K562 (cell line): ENCODE results near the gene LBHD2. TPM values are rescaled to one million over a fixed set of nuclear protein-coding genes. Genes with fewer than 3 reads are reported as not detected.

ENCODE experiments used
- CBFB ChIP-seq: sonication (generic); formaldehyde crosslinking; IDR thresholded peaks from 2 replicates; pipeline ENCODE4 v1.4.0; 2020; ENCODE audit warnings: mild to moderate bottlenecking, missing genetic modification reagents
- CHCHD3 ChIP-seq: fragments of 250-450 bp; sonication (Bioruptor Pico); IDR thresholded peaks from 2 replicates; pipeline ENCODE4 v2.1.2; 2022; ENCODE audit warnings: mild to moderate bottlenecking
- HDAC2 ChIP-seq: fragments of 450-650 bp; IDR thresholded peaks from 2 replicates; pipeline ENCODE4 v1.6.1; 2016; ENCODE audit warnings: mild to moderate bottlenecking
- HDAC3 ChIP-seq: fragments of 450-650 bp; IDR thresholded peaks from 2 replicates; pipeline ENCODE4 v1.6.1; 2018; ENCODE audit warnings: borderline replicate concordance, mild to moderate bottlenecking, moderate library complexity; ENCODE audit not compliant: partially characterized antibody
- HMGN3 ChIP-seq: IDR thresholded peaks from 2 replicates; pipeline ENCODE4 v1.6.1; 2011; ENCODE audit warnings: borderline replicate concordance, low read depth, mild to moderate bottlenecking, mixed read lengths, low read length; ENCODE audit not compliant: insufficient read length; ENCODE audit errors: extremely low read depth
- HNRNPUL1 ChIP-seq: fragments of 200-400 bp; formaldehyde crosslinking; IDR thresholded peaks from 2 replicates; pipeline ENCODE4 v1.6.1; 2017; ENCODE audit warnings: low read length
- PHF8 ChIP-seq: fragments of 200-600 bp; sonication (generic); IDR thresholded peaks from 2 replicates; pipeline ENCODE4 v1.6.1; 2012; ENCODE audit warnings: mixed run types, mild to moderate bottlenecking, inconsistent platforms, low read length, moderate library complexity, borderline replicate concordance
- POLR2H ChIP-seq: IDR thresholded peaks from 2 replicates; pipeline ENCODE4 v1.6.1; 2016; ENCODE audit warnings: missing genetic modification characterization, low read depth, mild to moderate bottlenecking, control low read depth, missing compliant biosample characterization, moderate library complexity
- SUPT5H ChIP-seq: fragments of 450-650 bp; IDR thresholded peaks from 2 replicates; pipeline ENCODE4 v1.6.1; 2016
- THRA ChIP-seq: fragments of 450-650 bp; IDR thresholded peaks from 2 replicates; pipeline ENCODE4 v1.6.1; 2017; ENCODE audit warnings: mild to moderate bottlenecking, moderate library complexity
- ZNF280A ChIP-seq: fragments of 450-650 bp; IDR thresholded peaks from 2 replicates; pipeline ENCODE4 v1.6.1; 2018; ENCODE audit warnings: mild to moderate bottlenecking, low read depth; ENCODE audit not compliant: partially characterized antibody
- polyA plus RNA-seq, 8 experiments: library from polyadenylated mRNA; depleted of rRNA in 4 of 8; stranded (reverse) in 5 of 8; unstranded in 3 of 8; fragments of >200 nt; fragmentation: Nextera tagmentation in 2 of 8; fragmentation: Illumina TruSeq in 1 of 8; extraction: Ambion mirVana in 2 of 8; extraction: Trizol in 1 of 8; gene quantifications; 2 replicates each; pipeline versions ENCODE4 v1.2.1 to v1.2.3, GENCODE V29; 2011 to 2014; ENCODE audit warnings: inconsistent platforms in 1 of 8, missing spikeins in 1 of 8
- total RNA-seq, 7 experiments: library from RNA; depleted of rRNA in 6 of 7; stranded (reverse); fragments of >200 nt in 6 of 7; fragmentation: Illumina TruSeq in 2 of 7; extraction: Trizol in 2 of 7; gene quantifications; 2 replicates each; pipeline versions ENCODE4 v1.2.1 to v1.2.3, GENCODE V29; 2011 to 2021; ENCODE audit warnings: low replicate concordance in 1 of 7
- TF ChIP-seq, protein P1 (sequence below), 2 experiments: IDR thresholded peaks in 1 of 2; conservative IDR thresholded peaks in 1 of 2; 2 replicates each; pipeline ENCODE4 v1.6.1; 2016; ENCODE audit warnings: low read depth in 2 of 2, mild to moderate bottlenecking in 1 of 2, missing compliant biosample characterization in 1 of 2, missing genetic modification characterization in 1 of 2, moderate library complexity in 1 of 2
- TF ChIP-seq, protein P2 (sequence below): sonication (generic); formaldehyde crosslinking; IDR thresholded peaks from 2 replicates; pipeline ENCODE4 v1.9.0; 2022; ENCODE audit warnings: mild to moderate bottlenecking, missing genetic modification reagents
- TF ChIP-seq, protein P3 (sequence below): fragments of 450-650 bp; IDR thresholded peaks from 2 replicates; pipeline ENCODE4 v1.6.1; 2016; ENCODE audit warnings: low read depth, mild to moderate bottlenecking, moderate library complexity
- TF ChIP-seq, protein P4 (sequence below): sonication (generic); formaldehyde crosslinking; IDR thresholded peaks from 2 replicates; pipeline ENCODE4 v1.8.1; 2023; ENCODE audit warnings: mild to moderate bottlenecking, missing genetic modification reagents
- TF ChIP-seq, protein P5 (sequence below): fragments of 250-450 bp; sonication (Bioruptor Pico); IDR thresholded peaks from 2 replicates; pipeline ENCODE4 v1.4.0; 2020; ENCODE audit warnings: mild to moderate bottlenecking, moderate library complexity, borderline replicate concordance

Gene LBHD2
- total and polyA plus RNA-seq, 9 of the 15 experiments (the other 6 are each of a cell fraction or from before 2014, with no cell fraction given) = not detected

DNA sequence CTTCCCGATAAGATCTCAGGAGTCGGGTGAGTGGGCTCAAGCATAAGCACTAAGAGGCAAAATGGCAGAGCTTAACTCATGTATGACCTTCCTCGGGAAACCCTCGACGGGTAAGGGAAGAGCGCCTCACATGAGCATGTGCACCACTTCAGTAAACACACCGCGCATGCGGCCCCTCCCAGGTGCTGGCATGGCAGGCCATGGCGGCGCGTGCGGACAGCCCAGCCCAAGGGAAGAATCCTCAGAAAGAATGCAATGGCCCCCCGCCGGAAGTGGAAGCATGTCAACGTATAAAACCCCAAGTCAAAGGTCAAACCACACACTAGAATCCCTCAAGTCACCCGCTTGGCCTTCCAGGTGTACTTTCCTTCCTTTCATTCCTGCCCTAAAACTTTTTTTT lies 32.6 kb downstream of the LBHD2 start (continued):
- TF ChIP-seq CBFB (CRISPR knock-in tag) (no peak), ZNF280A (no peak), HMGN3 (no peak), PHF8 (no peak), HNRNPUL1 (no peak), THRA (no peak), SUPT5H (no peak), CHCHD3 (CRISPR knock-in tag) (no peak), HDAC3 (no peak), HDAC2 (no peak), POLR2H (no peak)
- TF ChIP-seq, protein P1, sequence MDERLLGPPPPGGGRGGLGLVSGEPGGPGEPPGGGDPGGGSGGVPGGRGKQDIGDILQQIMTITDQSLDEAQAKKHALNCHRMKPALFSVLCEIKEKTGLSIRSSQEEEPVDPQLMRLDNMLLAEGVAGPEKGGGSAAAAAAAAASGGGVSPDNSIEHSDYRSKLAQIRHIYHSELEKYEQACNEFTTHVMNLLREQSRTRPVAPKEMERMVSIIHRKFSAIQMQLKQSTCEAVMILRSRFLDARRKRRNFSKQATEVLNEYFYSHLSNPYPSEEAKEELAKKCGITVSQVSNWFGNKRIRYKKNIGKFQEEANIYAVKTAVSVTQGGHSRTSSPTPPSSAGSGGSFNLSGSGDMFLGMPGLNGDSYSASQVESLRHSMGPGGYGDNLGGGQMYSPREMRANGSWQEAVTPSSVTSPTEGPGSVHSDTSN (CRISPR knock-in tag; IDR thresholded peaks at IDR 0.05; ENCODE audit: low read depth) = no peak
- TF ChIP-seq, protein P1 (tag; conservative IDR thresholded peaks at IDR 0.05; ENCODE audit: low read depth) = no peak
- TF ChIP-seq, protein P2, sequence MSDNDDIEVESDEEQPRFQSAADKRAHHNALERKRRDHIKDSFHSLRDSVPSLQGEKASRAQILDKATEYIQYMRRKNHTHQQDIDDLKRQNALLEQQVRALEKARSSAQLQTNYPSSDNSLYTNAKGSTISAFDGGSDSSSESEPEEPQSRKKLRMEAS (CRISPR knock-in tag) = peak; percentile 81
- TF ChIP-seq, protein P3, sequence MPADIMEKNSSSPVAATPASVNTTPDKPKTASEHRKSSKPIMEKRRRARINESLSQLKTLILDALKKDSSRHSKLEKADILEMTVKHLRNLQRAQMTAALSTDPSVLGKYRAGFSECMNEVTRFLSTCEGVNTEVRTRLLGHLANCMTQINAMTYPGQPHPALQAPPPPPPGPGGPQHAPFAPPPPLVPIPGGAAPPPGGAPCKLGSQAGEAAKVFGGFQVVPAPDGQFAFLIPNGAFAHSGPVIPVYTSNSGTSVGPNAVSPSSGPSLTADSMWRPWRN = no peak
- TF ChIP-seq, protein P4, sequence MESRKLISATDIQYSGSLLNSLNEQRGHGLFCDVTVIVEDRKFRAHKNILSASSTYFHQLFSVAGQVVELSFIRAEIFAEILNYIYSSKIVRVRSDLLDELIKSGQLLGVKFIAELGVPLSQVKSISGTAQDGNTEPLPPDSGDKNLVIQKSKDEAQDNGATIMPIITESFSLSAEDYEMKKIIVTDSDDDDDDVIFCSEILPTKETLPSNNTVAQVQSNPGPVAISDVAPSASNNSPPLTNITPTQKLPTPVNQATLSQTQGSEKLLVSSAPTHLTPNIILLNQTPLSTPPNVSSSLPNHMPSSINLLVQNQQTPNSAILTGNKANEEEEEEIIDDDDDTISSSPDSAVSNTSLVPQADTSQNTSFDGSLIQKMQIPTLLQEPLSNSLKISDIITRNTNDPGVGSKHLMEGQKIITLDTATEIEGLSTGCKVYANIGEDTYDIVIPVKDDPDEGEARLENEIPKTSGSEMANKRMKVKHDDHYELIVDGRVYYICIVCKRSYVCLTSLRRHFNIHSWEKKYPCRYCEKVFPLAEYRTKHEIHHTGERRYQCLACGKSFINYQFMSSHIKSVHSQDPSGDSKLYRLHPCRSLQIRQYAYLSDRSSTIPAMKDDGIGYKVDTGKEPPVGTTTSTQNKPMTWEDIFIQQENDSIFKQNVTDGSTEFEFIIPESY = peak; percentile 31; the same call in 1 of the 2 replicates
- TF ChIP-seq, protein P5, sequence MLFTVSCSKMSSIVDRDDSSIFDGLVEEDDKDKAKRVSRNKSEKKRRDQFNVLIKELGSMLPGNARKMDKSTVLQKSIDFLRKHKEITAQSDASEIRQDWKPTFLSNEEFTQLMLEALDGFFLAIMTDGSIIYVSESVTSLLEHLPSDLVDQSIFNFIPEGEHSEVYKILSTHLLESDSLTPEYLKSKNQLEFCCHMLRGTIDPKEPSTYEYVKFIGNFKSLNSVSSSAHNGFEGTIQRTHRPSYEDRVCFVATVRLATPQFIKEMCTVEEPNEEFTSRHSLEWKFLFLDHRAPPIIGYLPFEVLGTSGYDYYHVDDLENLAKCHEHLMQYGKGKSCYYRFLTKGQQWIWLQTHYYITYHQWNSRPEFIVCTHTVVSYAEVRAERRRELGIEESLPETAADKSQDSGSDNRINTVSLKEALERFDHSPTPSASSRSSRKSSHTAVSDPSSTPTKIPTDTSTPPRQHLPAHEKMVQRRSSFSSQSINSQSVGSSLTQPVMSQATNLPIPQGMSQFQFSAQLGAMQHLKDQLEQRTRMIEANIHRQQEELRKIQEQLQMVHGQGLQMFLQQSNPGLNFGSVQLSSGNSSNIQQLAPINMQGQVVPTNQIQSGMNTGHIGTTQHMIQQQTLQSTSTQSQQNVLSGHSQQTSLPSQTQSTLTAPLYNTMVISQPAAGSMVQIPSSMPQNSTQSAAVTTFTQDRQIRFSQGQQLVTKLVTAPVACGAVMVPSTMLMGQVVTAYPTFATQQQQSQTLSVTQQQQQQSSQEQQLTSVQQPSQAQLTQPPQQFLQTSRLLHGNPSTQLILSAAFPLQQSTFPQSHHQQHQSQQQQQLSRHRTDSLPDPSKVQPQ (CRISPR knock-in tag) = no peak
